ENCODE data around the gene DMBT1. TPM values are rescaled to one million over a fixed set of nuclear protein-coding genes. Genes with fewer than 3 reads are reported as not detected.
A peak's percentile ranks its signal among the peaks of the same experiment; 100 is the strongest.

The DMBT1 gene
- total and polyA plus RNA-seq, 12 donors: under 0.01 to 0.32 (median 0.15) TPM; not detected in 7

DNA sequence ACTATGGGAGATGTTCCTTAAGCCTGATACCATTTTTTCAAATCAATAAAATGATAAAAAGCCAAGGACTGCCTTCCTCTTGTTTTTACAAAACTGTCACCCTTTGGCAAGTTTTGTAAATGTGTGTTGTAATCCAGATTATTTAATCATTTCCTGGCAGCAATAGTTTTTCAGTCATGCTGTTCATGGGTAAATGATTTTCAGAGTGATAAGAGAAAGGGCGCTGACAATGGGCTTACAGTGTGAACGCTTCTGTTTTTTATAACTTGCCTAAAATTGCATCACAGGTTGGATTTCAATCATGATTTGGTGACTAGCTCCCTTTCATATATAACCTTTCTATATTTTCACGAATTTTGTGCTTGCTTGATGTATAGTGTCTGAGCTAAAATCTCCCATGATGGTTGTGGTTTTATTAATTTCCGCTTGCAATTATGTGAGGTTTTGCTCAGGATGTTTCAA is 19.0 kb upstream of the DMBT1 start:
- H3K27me3 ChIP-seq: no peaks in the 10 kb centered on the region
- TF ChIP-seq CTCF (IDR thresholded peaks at IDR 0.05): no peak
- TF ChIP-seq POLR2A (IDR thresholded peaks at IDR 0.05): no peak
- H3K9me3 ChIP-seq (replicated peaks in 1 of 3): no peaks in the 10 kb centered on the region
- H3K36me3 ChIP-seq (replicated peaks in 1 of 2): no peaks in the 10 kb centered on the region
- peak in 1 of 7 donors; percentile 25 for DNase-seq
- H3K27ac ChIP-seq: no peak overlapping the region
- intact Hi-C loops (cut with DNase I): no loop called here
- WGBS, 4 donors: 38 to 39% (median 38%) methylated on average over 4 of the region's 4 CpGs
- H3K4me3 ChIP-seq: no peak overlapping the region
- no peaks in the 10 kb centered on the region for H3K4me1 ChIP-seq (replicated peaks in 1 of 2)

- WGBS, 4 donors: 77 to 83% (median 79%) methylated on average over 10 of the region's 10 CpGs
- Histone ChIP-seq H3K27ac (no peak overlapping the region), H3K9me3 (replicated peaks in 1 of 3) (no peaks in the 10 kb centered on the region), H3K27me3 (no peaks in the 10 kb centered on the region), H3K36me3 (replicated peaks in 1 of 2) (no peaks in the 10 kb centered on the region), H3K4me3 (no peak overlapping the region), H3K4me1 (replicated peaks in 1 of 2) (no peaks in the 10 kb centered on the region)
- TF ChIP-seq POLR2A (IDR thresholded peaks at IDR 0.05) (no peak), CTCF (IDR thresholded peaks at IDR 0.05) (no peak)
- no peak for DNase-seq
- intact Hi-C loops (cut with DNase I): no loop called here
Measured at GRCh38 chr10:122543676-122544445, 16.7 kb upstream of the DMBT1 start.

DNA sequence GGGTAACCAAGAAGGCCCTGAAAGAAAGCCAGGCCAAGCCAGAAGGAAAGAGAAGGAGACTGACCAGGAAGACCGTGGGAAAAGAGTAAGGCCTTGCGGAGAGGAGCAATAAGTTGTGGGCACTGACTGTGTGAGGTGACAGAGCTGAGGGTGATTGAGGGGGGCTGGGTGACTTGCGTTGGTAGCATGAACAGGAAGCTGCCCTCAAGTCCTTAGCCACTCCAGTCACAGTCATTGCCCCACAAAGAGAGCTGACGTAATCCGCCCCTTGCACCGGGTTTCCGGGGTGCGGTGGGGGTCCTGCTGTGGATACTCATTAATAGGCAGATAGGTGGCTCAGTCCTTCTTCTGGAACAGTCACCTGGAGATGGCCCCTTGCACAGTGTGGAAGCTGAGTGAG is 16.1 kb upstream of the DMBT1 start:
- intact Hi-C loops (cut with DNase I): no loop called here
- no peak overlapping the region for H3K27ac ChIP-seq
- H3K9me3 ChIP-seq (replicated peaks in 1 of 3): no peaks in the 10 kb centered on the region
- H3K4me1 ChIP-seq (replicated peaks in 1 of 2): no peaks in the 10 kb centered on the region
- WGBS, 4 donors: 84 to 92% (median 88%) methylated on average over 8 of the region's 8 CpGs
- no peak for TF ChIP-seq CTCF (IDR thresholded peaks at IDR 0.05)
- TF ChIP-seq POLR2A (IDR thresholded peaks at IDR 0.05): no peak
- no peaks in the 10 kb centered on the region for H3K36me3 ChIP-seq (replicated peaks in 1 of 2)
- H3K27me3 ChIP-seq: no peaks in the 10 kb centered on the region
- H3K4me3 ChIP-seq: no peak overlapping the region
- DNase-seq: no peak

GRCh38 chr10:122546242-122546641 is 14.3 kb upstream of the DMBT1 start:
- Histone ChIP-seq H3K4me1 (replicated peaks in 1 of 2) (no peaks in the 10 kb centered on the region), H3K27me3 (no peaks in the 10 kb centered on the region), H3K27ac (no peak overlapping the region), H3K4me3 (no peak overlapping the region), H3K9me3 (replicated peaks in 1 of 3) (no peaks in the 10 kb centered on the region), H3K36me3 (replicated peaks in 1 of 2) (no peaks in the 10 kb centered on the region)
- 82 to 93% (median 85%) methylated on average over 8 of the region's 8 CpGs for WGBS, 4 donors
- no peak for TF ChIP-seq POLR2A (IDR thresholded peaks at IDR 0.05)
- no peak for TF ChIP-seq CTCF (IDR thresholded peaks at IDR 0.05)
- intact Hi-C loops (cut with DNase I): no loop called here
- DNase-seq: no peak
